CD4-positive, CD25-positive, alpha-beta regulatory T cell (primary cell): ENCODE data around the gene EIF2B1. TPM values are rescaled to one million over a fixed set of nuclear protein-coding genes. Genes with fewer than 3 reads are reported as not detected.
"Not testable (repeated sequence)": the region's sequence is repeated elsewhere in the genome, so short reads cannot be mapped to it uniquely, and the experiment has no call there.

Experiments
- ATAC-seq, 2 donors: fragments of 150-1000 bp; cut with Tn5 transposase; one replicate each; pipeline ENCODE4 v1.10.0; 2021; ENCODE audit warnings: low read depth in 2 of 2, moderate number of reproducible peaks in 2 of 2, moderate library complexity in 1 of 2
- DNase-seq, 3 donors: peaks; one replicate each; pipeline versions ENCODE4 v3.0.0 to v3.0.0-alpha.2; 2012 to 2022; ENCODE audit warnings: mixed read lengths in 1 of 3
- H3K27ac ChIP-seq: one replicate; pipeline ENCODE4 v1.7.0; 2013; ENCODE audit warnings: mild to moderate bottlenecking, low read length; ENCODE audit not compliant: insufficient read depth, poor library complexity, severe bottlenecking
- H3K27me3 ChIP-seq: one replicate; pipeline ENCODE4 v1.7.0; 2013; ENCODE audit warnings: low read length; ENCODE audit not compliant: control insufficient read depth, insufficient read depth
- H3K36me3 ChIP-seq: one replicate; pipeline ENCODE4 v1.7.0; 2013; ENCODE audit warnings: mild to moderate bottlenecking, low read length, moderate library complexity; ENCODE audit not compliant: control insufficient read depth, insufficient read depth
- H3K4me1 ChIP-seq: 2 replicates; pipeline ENCODE4 v1.7.0; 2013; ENCODE audit warnings: mild to moderate bottlenecking, low read length; ENCODE audit not compliant: insufficient read depth, control insufficient read depth, poor library complexity, severe bottlenecking
- H3K4me3 ChIP-seq: one replicate; pipeline ENCODE4 v1.7.0; 2013; ENCODE audit warnings: low read depth, mild to moderate bottlenecking, low read length, moderate library complexity
- H3K9me3 ChIP-seq, 2 experiments: 1 replicate in 1 of 2; 2 replicates in 1 of 2; pipeline ENCODE4 v1.7.0; 2013; ENCODE audit warnings: low read length in 2 of 2, mild to moderate bottlenecking in 1 of 2, moderate library complexity in 1 of 2; ENCODE audit not compliant: control insufficient read depth in 2 of 2
- H3K27ac Mint-ChIP-seq, 3 donors: one replicate each; pipeline ENCODE4 v1.8.0; 2020 to 2022; ENCODE audit warnings: mild to moderate bottlenecking in 3 of 3, mixed read lengths in 3 of 3, moderate library complexity in 2 of 3
- H3K27me3 Mint-ChIP-seq: one replicate; pipeline ENCODE4 v1.8.0; 2022; ENCODE audit warnings: mild to moderate bottlenecking, mixed read lengths
- H3K36me3 Mint-ChIP-seq: one replicate; pipeline ENCODE4 v1.8.0; 2020; ENCODE audit warnings: mixed read lengths
- H3K4me1 Mint-ChIP-seq, 4 donors: one replicate each; pipeline ENCODE4 v1.8.0; 2020 to 2022; ENCODE audit warnings: mixed read lengths in 4 of 4, mild to moderate bottlenecking in 1 of 4
- H3K4me3 Mint-ChIP-seq, 4 donors: one replicate each; pipeline ENCODE4 v1.8.0; 2020 to 2022; ENCODE audit warnings: mild to moderate bottlenecking in 4 of 4, mixed read lengths in 4 of 4, moderate library complexity in 3 of 4
- H3K9me3 Mint-ChIP-seq, 7 donors: one replicate each; pipeline ENCODE4 v1.8.0; 2020 to 2022; ENCODE audit warnings: mixed read lengths in 7 of 7, mild to moderate bottlenecking in 3 of 7, moderate library complexity in 2 of 7
- polyA plus RNA-seq, 4 donors: library from polyadenylated mRNA; unstranded; fragments of 300-500 nt; fragmentation: Illumina TruSeq; gene quantifications; one replicate each; pipeline ENCODE4 v1.2.3, GENCODE V29; 2021
- total RNA-seq: library from RNA; stranded (reverse); gene quantifications from one replicate; pipeline ENCODE4 v1.2.3, GENCODE V29; 2022

Gene EIF2B1
- total and polyA plus RNA-seq, 5 donors from 2014 or later, result 53.8 to 84.1 (median 69.0) TPM

- Histone ChIP-seq H3K9me3 (no peaks in the 10 kb centered on the region), H3K4me3 (no peak overlapping the region), H3K27me3 (no peaks in the 10 kb centered on the region), H3K36me3 (peaks cover 85% of the 10 kb centered on the region), H3K4me1 (no peaks in the 10 kb centered on the region), H3K27ac (no peak overlapping the region)
- Mint-ChIP-seq H3K4me3 (no peak overlapping the region), H3K9me3 (no peaks in the 10 kb centered on the region), H3K4me1 (peaks cover 0 to 5% (median 3%) of the 10 kb centered on the region in 4 donors), H3K27ac (no peak overlapping the region), H3K36me3 (peaks cover 42% of the 10 kb centered on the region), H3K27me3 (no peaks in the 10 kb centered on the region)
- DNase-seq (no peak), ATAC-seq (no peak)
These were observed 19.4 kb downstream of the EIF2B1 start for GRCh38 chr12:123614110-123614509.

DNA sequence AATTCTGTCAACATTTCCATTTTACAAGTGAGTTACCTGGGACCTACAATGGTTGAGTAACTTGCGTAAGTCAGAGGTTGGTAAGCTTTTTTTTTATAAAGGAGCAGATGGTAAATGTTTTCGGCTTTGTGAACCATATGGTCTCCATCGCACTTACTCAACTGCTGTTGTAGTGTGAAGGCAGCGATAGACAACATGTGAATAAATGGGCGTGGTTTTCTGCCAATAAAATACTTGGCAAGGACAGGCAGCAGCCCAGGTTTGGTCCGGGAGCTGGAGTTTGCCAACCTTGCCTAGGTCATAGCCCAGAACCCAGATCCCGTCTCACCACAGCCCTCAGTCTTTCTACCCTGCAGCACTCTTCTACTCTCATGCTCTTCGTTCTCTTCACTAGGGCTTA lies 25.3 kb downstream of the EIF2B1 start:
- H3K9me3 Mint-ChIP-seq, result no peaks in the 10 kb centered on the region
- H3K27me3 Mint-ChIP-seq, result no peaks in the 10 kb centered on the region
- Histone ChIP-seq H3K36me3 (peaks cover 80% of the 10 kb centered on the region), H3K4me1 (peaks cover 2% of the 10 kb centered on the region), H3K9me3 (no peaks in the 10 kb centered on the region), H3K27ac (no peak overlapping the region), H3K4me3 (no peak overlapping the region), H3K27me3 (no peaks in the 10 kb centered on the region)
- H3K27ac Mint-ChIP-seq, result no peak overlapping the region
- ATAC-seq (no peak), DNase-seq (no peak)
- peaks cover 43% of the 10 kb centered on the region for H3K36me3 Mint-ChIP-seq
- peaks cover 0 to 25% (median 7%) of the 10 kb centered on the region in 4 donors for H3K4me1 Mint-ChIP-seq
- H3K4me3 Mint-ChIP-seq, result no peak overlapping the region

DNA sequence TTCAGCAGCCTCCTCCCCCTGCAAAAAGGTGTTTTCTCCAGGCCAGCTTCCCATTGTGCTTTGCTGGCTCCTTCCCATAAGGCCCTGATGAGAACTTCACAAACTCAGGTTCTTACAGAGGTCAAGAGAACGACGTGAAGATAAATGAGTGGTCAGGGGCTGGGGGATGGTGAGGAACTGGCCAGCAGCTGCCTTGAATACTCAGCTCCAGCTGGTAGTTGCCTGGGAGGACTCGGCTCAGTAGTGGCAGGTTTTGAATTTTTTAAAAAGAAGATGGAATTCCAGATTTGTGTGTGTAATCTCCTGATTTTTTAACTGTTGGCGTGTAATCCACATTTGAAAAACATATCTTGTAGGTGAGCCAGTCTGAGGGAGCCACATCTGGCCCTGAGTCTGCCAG lies 25.7 kb downstream of the EIF2B1 start:
- ATAC-seq, result no peak
- Histone ChIP-seq H3K4me3 (no peak overlapping the region), H3K36me3 (peaks cover 76% of the 10 kb centered on the region), H3K9me3 (no peaks in the 10 kb centered on the region), H3K27ac (no peak overlapping the region), H3K27me3 (no peaks in the 10 kb centered on the region), H3K4me1 (peaks cover 6% of the 10 kb centered on the region)
- peaks cover 0 to 29% (median 12%) of the 10 kb centered on the region in 4 donors for H3K4me1 Mint-ChIP-seq
- H3K36me3 Mint-ChIP-seq, result peaks cover 41% of the 10 kb centered on the region
- no peaks in the 10 kb centered on the region for H3K9me3 Mint-ChIP-seq
- no peak for DNase-seq
- H3K27me3 Mint-ChIP-seq, result no peaks in the 10 kb centered on the region
- peak overlapping the region in 1 of 4 donors; percentile 55 for H3K4me3 Mint-ChIP-seq
- H3K27ac Mint-ChIP-seq, result peak overlapping the region in 1 of 3 donors; percentile 72

DNA sequence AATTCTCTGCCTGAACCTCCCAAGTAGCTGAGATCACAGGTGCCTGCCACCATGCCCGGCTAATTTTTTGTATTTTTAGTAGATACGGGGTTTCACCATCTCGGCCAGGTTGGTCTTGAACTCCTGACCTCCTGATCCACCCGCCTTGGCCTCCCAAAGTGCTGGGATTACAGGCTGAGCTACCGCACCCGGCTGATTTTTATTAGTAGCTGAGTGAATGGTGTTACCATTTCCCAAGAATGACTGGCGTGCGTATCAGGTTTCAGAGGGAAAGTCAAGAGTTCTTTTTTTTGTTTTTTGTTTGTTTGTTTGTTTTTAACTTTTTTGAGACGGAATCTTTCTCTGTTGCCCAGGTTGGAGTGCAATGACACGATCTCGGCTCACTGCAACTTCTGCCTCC lies 30.0 kb downstream of the EIF2B1 start:
- H3K4me3 Mint-ChIP-seq, result peak overlapping the region in 3 of 4 donors; percentile 23 to 98 (median 95)
- H3K27ac Mint-ChIP-seq, result peak overlapping the region in 1 of 3 donors; percentile 92

DNA sequence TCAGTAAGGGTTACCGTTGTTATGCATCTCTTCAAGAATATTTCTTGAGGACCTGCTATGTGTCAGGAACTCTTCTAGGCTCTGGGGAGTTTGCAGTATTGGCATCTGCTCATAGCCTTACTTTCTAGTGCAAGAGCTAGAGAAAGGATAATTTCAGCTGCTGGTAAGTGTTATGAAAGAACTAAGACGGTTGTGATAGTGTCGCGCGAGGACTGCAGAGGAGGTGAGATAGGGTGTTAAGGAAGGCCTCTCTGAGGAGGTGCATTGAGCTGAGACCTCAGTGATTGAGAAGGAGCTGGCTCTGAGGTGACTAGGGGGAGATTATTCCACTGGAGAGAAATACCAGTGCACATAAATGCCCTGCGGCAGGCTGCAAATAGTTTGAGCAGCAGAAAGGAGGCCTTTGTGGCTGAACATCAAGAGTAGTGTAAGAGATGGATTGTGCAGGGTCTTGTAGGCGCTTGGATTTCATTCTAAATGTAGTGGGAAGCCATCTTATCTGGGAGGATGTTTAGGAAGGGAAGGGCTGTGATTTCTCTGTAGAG lies 30.8 kb downstream of the EIF2B1 start:
- H3K36me3 Mint-ChIP-seq, result peaks cover 19% of the 10 kb centered on the region
- H3K27me3 Mint-ChIP-seq, result no peaks in the 10 kb centered on the region
- peaks cover 12% of the 10 kb centered on the region for H3K4me1 ChIP-seq
- DNase-seq (peak in 1 of 3 donors; percentile 44), ATAC-seq (no peak)
- H3K27ac Mint-ChIP-seq, result peak overlapping the region; percentile 92 to 97 (median 95)
- peak overlapping the region; percentile 96 for H3K4me3 ChIP-seq
- H3K9me3 Mint-ChIP-seq, result peaks cover 0 to 2% (median 0%) of the 10 kb centered on the region in 7 donors
- H3K4me3 Mint-ChIP-seq, result peak overlapping the region; percentile 95 to 98 (median 98)
- H3K9me3 ChIP-seq, result no peaks in the 10 kb centered on the region
- H3K27ac ChIP-seq, result peak overlapping the region; percentile 85
- peaks cover 6 to 50% (median 25%) of the 10 kb centered on the region in 4 donors for H3K4me1 Mint-ChIP-seq
- H3K27me3 ChIP-seq, result no peaks in the 10 kb centered on the region
- peaks cover 30% of the 10 kb centered on the region for H3K36me3 ChIP-seq

More for the DNA sequence above, 30.0 kb downstream of the EIF2B1 start:
- peaks cover 38% of the 10 kb centered on the region for H3K36me3 ChIP-seq
- H3K27me3 Mint-ChIP-seq, ATAC-seq, H3K9me3 Mint-ChIP-seq, DNase-seq, H3K4me3 ChIP-seq, H3K27ac ChIP-seq, H3K9me3 ChIP-seq, H3K27me3 ChIP-seq: not testable (repeated sequence)
- Mint-ChIP-seq H3K4me1 (peaks cover 6 to 51% (median 25%) of the 10 kb centered on the region in 4 donors), H3K36me3 (peaks cover 27% of the 10 kb centered on the region)
- H3K4me1 ChIP-seq, result peaks cover 12% of the 10 kb centered on the region

DNA sequence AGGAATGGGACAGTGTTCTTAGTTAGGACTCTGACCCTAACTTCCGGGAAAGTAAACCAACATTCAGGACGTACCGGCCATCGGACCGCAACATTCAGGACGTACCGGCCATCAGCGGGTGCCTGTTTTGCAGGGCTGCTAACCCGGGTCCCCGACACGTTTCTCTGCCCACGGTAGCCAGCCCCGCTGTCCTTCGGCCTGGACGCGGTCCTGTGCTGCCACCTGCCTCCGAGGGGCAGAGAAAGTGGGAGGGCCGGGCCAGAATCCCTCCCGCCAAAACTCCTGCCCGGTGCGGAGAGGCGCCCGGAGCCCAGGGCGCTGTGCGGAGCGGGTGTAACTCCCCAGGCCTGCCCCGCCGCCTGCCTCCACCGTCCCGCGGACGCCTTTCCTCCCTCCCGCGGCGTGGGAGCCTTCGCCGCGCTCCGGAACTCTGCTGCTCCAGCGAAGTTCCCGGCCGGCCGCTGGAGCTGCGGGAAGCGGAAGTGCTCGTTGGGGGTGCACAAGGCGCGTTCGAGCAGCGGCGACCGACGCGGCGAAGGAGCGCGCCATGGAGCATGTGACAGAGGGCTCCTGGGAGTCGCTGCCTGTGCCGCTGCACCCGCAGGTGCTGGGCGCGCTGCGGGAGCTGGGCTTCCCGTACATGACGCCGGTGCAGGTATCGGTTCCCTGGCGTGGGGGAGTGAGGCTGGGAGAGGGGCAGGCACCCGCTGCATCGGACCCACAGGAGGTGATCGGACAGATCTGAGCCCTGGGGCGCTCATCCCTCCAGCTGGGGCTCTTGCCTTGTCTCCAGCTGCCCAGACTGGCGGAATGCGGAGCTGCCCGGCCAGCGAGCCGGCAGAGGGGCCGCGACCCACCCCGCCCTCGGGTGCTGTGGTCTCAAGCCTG lies 31.6 kb downstream of the EIF2B1 start, which contains the start of gene DDX55:
TSS of gene DDX55 (plus strand) at position 498 of the 888 bp plus-strand sequence. CDS start at position 548, 50 bp downstream.
- Histone ChIP-seq H3K4me3 (peak within 1 kb of the TSS; percentile 96), H3K27ac (peak within 1 kb of the TSS; percentile 85), H3K4me1 (peaks cover 12% of the 10 kb centered on the region), H3K27me3 (no peaks in the 10 kb centered on the region), H3K36me3 (peaks cover 30% of the 10 kb centered on the region), H3K9me3 (no peaks in the 10 kb centered on the region)
- Mint-ChIP-seq H3K27me3 (no peaks in the 10 kb centered on the region), H3K9me3 (peaks cover 0 to 2% (median 0%) of the 10 kb centered on the region in 7 donors), H3K4me3 (peak within 1 kb of the TSS; percentile 95 to 98 (median 98)), H3K36me3 (peaks cover 12% of the 10 kb centered on the region), H3K27ac (peak within 1 kb of the TSS; percentile 92 to 97 (median 95)), H3K4me1 (peaks cover 6 to 48% (median 25%) of the 10 kb centered on the region in 4 donors)
- ATAC-seq, result peak; percentile 93 to 97
- DNase-seq, result peak; percentile 84 to 93 (median 85)

DNA sequence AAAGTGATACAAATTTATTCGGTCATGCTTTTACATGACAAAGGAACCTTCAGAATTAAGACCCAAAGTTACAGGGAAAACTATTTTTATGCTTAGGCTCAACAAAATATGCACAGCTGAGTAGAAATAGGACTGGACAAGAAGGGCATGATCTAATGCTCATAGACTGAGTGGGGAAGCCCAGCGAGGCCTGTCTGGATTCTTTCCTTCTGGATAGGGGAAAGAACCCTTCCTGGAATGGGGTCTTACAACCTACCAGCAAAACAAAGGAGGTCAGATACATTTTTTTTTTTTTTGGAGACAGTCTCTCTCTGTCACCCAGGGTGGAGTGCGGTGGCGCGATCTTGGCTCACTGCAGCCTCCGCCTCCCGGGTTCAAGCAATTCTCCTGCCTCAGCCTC lies 33.8 kb downstream of the EIF2B1 start:
- peaks cover 0 to 2% (median 0%) of the 10 kb centered on the region in 7 donors for H3K9me3 Mint-ChIP-seq
- H3K27ac ChIP-seq, result no peak overlapping the region
- no peak for ATAC-seq
- no peak overlapping the region for H3K4me3 ChIP-seq
- no peaks in the 10 kb centered on the region for H3K27me3 Mint-ChIP-seq
- H3K4me1 ChIP-seq, result peaks cover 12% of the 10 kb centered on the region
- H3K9me3 ChIP-seq, result no peaks in the 10 kb centered on the region
- H3K36me3 Mint-ChIP-seq, result peaks cover 16% of the 10 kb centered on the region
- peaks cover 6 to 49% (median 27%) of the 10 kb centered on the region in 4 donors for H3K4me1 Mint-ChIP-seq
- H3K36me3 ChIP-seq, result peaks cover 29% of the 10 kb centered on the region
- no peaks in the 10 kb centered on the region for H3K27me3 ChIP-seq
- H3K27ac Mint-ChIP-seq, result peak overlapping the region in 2 of 3 donors; percentile 45 to 82
- H3K4me3 Mint-ChIP-seq, result peak overlapping the region; percentile 66 to 89 (median 71)
- DNase-seq, result no peak
